Measurements from ENCODE around the gene TINCR. TPM values are rescaled to one million over a fixed set of nuclear protein-coding genes. Genes with fewer than 3 reads are reported as not detected.
"Not testable (repeated sequence)": the region's sequence is repeated elsewhere in the genome, so short reads cannot be mapped to it uniquely, and the experiment has no call there.

TINCR gene
- total RNA-seq, 1 experiment from 2014 or later = 0.34 TPM

DNA sequence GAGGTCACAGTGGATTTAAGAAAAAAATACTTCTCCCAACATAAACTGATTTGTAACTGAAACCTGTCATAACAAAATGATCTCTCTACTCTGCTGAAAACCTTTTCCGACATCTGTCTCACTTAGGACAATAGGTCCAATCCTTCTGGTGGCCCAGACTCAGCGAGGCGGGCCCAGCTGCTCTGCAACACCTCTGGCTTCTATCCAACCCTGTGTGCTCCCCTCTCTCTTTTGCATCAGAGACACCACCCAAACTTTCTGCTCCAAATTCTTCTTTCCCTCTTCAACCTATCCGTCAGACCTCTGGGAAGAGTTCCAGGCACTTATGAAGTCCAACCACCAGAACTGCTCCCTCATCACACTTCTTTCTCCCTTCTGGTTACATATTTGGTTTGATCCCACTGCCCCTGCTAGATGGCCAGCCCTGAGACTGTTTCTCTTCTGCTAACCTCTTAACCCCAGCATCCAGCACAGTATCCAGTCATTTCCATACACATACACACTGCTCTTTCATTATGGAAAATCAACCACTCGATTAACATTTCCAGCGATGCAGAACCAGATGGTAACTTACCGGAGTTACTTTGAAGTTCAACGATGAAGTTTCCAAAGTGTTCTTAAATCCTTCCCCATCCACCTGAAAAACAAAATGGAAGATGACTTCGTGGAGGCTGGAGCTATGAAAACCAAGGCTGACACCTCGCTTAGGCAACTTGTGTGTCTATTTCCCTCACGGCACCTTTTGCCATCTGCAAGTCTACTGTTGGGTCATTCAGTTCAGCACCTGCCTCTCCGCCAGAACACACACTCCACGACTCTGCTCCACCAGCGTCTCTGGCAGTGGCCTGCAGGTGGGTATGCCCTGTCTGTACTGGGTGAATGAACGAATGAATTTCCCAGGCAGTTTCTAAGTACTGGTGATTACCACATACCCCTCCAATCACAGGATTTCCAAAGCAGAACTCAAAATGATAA lies 45.4 kb upstream of the TINCR start:
- ChIA-PET CTCF (no interaction called here), POLR2A (ENCODE audit: low non-redundant PET) (no interaction called here)
- H3K9me3 ChIP-seq (ENCODE audit: low read depth, low read length, poor library complexity, severe bottlenecking) = no peaks in the 10 kb centered on the region
- intact Hi-C loops (cut with micrococcal nuclease; ENCODE audit: unreplicated experiment) = no loop called here
- TF ChIP-seq, protein P1, sequence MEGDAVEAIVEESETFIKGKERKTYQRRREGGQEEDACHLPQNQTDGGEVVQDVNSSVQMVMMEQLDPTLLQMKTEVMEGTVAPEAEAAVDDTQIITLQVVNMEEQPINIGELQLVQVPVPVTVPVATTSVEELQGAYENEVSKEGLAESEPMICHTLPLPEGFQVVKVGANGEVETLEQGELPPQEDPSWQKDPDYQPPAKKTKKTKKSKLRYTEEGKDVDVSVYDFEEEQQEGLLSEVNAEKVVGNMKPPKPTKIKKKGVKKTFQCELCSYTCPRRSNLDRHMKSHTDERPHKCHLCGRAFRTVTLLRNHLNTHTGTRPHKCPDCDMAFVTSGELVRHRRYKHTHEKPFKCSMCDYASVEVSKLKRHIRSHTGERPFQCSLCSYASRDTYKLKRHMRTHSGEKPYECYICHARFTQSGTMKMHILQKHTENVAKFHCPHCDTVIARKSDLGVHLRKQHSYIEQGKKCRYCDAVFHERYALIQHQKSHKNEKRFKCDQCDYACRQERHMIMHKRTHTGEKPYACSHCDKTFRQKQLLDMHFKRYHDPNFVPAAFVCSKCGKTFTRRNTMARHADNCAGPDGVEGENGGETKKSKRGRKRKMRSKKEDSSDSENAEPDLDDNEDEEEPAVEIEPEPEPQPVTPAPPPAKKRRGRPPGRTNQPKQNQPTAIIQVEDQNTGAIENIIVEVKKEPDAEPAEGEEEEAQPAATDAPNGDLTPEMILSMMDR (conservative IDR thresholded peaks at IDR 0.05; ENCODE audit: low read depth, low read length) = no peak
- TF ChIP-seq EZH2 (IDR thresholded peaks at IDR 0.05; ENCODE audit: borderline replicate concordance, low read depth, low read length, poor library complexity, severe bottlenecking) = no peak
- BruUV-seq (replicated peaks) = no TSS peak
- peaks cover 92% of the 10 kb centered on the region for H3K36me3 ChIP-seq (ENCODE audit: insufficient read depth, low read length, poor library complexity, severe bottlenecking)
- no peaks in the 10 kb centered on the region for H3K27me3 ChIP-seq (replicated peaks; ENCODE audit: insufficient read depth, low read depth, low read length, poor library complexity)
- H3K27ac ChIP-seq (ENCODE audit: low read depth, low read length, poor library complexity, severe bottlenecking) = no peak overlapping the region
- H3K4me3 ChIP-seq (ENCODE audit: low read depth, low read length, poor library complexity, severe bottlenecking) = no peak overlapping the region
- no peak for DNase-seq (ENCODE audit: low spot score)
- no peaks in the 10 kb centered on the region for H3K4me1 ChIP-seq (ENCODE audit: insufficient read depth, low read length, poor library complexity, severe bottlenecking)

DNA sequence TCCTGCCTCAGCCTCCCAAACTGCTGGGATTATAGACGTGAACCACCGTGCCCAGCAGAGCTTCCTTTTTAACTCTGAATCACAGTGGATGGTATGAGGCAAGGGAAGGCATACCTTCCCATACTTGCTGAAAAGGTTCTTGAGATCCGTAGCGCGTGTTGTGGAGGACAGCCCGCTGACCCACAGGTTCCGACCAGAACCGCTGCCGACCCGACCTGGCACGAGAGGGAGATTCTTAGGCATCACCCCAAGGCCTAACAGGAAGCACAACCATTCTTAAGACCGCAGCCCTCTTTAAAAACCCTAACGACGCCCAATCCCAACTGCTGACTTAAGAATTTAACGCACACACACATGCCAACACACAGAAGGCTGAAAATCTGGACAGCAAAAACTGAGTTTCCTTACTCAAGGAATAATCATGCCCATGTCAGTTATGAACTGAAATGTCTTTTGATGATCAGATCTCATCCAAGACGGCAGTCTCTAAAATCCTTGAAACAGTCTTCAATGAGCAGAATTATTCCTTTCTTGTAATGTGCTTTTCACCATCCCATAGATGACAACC lies 42.2 kb upstream of the TINCR start:
- H3K4me1 ChIP-seq (ENCODE audit: insufficient read depth, low read length, poor library complexity, severe bottlenecking) = no peaks in the 10 kb centered on the region
- no peak overlapping the region for H3K4me3 ChIP-seq (ENCODE audit: low read depth, low read length, poor library complexity, severe bottlenecking)
- DNase-seq (ENCODE audit: low spot score) = no peak
- ChIA-PET CTCF (no interaction called here), POLR2A (ENCODE audit: low non-redundant PET) (interaction anchor here (0.7 kb wide), 1 partner anchor 212 kb away, joined by 7 read pairs; no protein-coding TSS in a partner anchor)
- TF ChIP-seq, protein P1 (conservative IDR thresholded peaks at IDR 0.05; ENCODE audit: low read depth, low read length) = no peak
- TF ChIP-seq EZH2 (IDR thresholded peaks at IDR 0.05; ENCODE audit: borderline replicate concordance, low read depth, low read length, poor library complexity, severe bottlenecking) = no peak
- H3K27me3 ChIP-seq (replicated peaks; ENCODE audit: insufficient read depth, low read depth, low read length, poor library complexity) = no peaks in the 10 kb centered on the region
- H3K36me3 ChIP-seq (ENCODE audit: insufficient read depth, low read length, poor library complexity, severe bottlenecking) = peaks cover 87% of the 10 kb centered on the region
- intact Hi-C loops (cut with micrococcal nuclease; ENCODE audit: unreplicated experiment) = no loop called here
- BruUV-seq (replicated peaks) = no TSS peak
- H3K27ac ChIP-seq (ENCODE audit: low read depth, low read length, poor library complexity, severe bottlenecking) = no peak overlapping the region
- no peaks in the 10 kb centered on the region for H3K9me3 ChIP-seq (ENCODE audit: low read depth, low read length, poor library complexity, severe bottlenecking)

DNA sequence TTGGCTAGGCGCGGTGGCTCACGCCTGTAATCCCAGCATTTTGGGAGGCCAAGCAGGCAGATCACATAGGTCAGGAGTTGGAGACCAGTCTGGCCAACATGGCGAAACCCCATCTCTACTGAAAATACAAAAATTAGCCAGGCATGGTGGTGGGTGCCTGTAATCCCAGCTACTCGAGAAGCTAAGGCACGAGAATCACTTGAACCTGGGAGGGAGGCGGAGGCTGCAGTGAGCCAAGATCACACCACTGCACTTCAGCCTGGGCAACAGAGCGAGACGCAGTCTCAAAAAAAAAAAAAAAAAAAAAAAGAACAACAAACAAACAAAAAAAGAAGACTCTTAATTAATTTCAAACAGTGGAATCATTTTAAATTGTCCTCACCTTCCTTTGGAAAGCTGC lies 41.0 kb upstream of the TINCR start:
- H3K27ac ChIP-seq (ENCODE audit: low read depth, low read length, poor library complexity, severe bottlenecking); POLR2A ChIA-PET (ENCODE audit: low non-redundant PET); H3K27me3 ChIP-seq (replicated peaks; ENCODE audit: insufficient read depth, low read depth, low read length, poor library complexity); CTCF ChIA-PET; intact Hi-C loops (cut with micrococcal nuclease; ENCODE audit: unreplicated experiment); H3K4me1 ChIP-seq (ENCODE audit: insufficient read depth, low read length, poor library complexity, severe bottlenecking); BruUV-seq (replicated peaks); DNase-seq (ENCODE audit: low spot score); H3K9me3 ChIP-seq (ENCODE audit: low read depth, low read length, poor library complexity, severe bottlenecking); H3K4me3 ChIP-seq (ENCODE audit: low read depth, low read length, poor library complexity, severe bottlenecking): not testable (repeated sequence)
- H3K36me3 ChIP-seq (ENCODE audit: insufficient read depth, low read length, poor library complexity, severe bottlenecking) = peaks cover 87% of the 10 kb centered on the region
